HG03571 (cell line): ENCODE data around the gene C12orf43.

ENCODE experiments used
- ATAC-seq: cut with Tn5 transposase; IDR thresholded peaks from one replicate; pipeline ENCODE4 v1.9.1; 2021; ENCODE audit not compliant: unreplicated experiment

Gene C12orf43

DNA sequence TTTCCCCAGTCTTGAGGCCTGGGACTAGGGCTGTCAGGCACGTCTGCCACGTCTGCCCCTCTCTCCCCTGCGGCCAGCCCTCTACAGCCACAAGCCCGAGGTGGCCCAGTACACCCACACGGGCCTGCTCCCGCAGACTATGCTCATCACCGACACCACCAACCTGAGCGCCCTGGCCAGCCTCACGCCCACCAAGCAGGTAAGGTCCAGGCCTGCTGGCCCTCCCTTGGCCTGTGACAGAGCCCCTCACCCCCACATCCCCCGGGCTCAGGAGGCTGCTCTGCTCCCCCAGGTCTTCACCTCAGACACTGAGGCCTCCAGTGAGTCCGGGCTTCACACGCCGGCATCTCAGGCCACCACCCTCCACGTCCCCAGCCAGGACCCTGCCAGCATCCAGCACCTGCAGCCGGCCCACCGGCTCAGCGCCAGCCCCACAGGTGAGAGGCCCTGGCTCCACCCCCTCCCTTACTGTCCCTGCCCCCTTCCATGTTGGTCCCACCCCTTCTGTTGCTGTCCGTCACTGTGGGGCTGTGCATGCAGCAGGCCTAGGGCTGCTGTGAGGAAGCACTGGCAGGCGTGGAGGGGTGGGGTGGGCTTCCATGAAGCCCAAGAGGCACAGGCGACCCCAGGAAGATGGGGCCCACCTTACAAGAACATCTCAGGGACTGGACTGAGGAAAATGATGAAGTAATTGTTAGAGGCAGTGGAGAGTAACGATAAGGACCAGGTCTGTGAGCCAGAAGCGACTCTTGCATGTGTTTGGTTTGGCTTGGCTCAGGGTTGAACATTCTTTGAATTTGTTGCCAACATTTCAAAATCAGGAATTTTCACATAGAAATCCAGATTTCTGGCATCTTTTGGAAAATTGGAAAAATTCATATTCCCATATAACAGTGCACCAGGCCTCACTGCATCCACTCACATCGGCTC, 16.8 kb downstream of the C12orf43 start:
- no peak for ATAC-seq

DNA sequence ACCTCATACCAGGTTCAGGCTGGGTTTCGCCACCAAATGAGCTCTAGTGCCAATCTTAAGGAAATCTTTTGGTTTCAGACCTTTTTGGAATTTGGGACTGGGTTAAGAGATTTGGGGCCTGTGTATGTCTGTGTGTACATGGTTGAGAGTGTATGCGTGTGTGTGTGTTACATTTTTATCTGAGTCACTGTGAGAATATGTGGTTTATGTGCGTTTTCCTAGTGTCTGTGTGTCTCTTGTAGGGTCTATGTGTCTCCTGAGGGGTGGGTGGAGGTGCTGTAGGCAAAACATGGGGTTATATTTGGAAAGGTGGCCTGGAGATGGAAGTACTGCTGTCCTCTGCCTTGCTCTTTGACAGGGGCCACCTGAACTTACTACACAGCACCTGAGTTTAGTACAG, 17.9 kb downstream of the C12orf43 start:
- no peak for ATAC-seq

DNA sequence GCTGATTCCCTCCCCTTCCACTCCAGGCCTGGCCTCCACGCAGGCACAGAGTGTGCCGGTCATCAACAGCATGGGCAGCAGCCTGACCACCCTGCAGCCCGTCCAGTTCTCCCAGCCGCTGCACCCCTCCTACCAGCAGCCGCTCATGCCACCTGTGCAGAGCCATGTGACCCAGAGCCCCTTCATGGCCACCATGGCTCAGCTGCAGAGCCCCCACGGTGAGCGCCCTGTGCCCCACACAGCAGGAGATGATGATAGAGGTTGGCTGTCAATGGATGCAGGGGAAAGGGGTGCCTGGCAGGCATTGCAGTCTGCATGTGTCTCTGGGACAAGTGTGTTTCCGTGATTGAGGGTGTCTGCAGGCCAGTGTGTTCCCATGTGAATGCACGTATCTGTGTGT, 18.8 kb downstream of the C12orf43 start:
- no peak for ATAC-seq

DNA sequence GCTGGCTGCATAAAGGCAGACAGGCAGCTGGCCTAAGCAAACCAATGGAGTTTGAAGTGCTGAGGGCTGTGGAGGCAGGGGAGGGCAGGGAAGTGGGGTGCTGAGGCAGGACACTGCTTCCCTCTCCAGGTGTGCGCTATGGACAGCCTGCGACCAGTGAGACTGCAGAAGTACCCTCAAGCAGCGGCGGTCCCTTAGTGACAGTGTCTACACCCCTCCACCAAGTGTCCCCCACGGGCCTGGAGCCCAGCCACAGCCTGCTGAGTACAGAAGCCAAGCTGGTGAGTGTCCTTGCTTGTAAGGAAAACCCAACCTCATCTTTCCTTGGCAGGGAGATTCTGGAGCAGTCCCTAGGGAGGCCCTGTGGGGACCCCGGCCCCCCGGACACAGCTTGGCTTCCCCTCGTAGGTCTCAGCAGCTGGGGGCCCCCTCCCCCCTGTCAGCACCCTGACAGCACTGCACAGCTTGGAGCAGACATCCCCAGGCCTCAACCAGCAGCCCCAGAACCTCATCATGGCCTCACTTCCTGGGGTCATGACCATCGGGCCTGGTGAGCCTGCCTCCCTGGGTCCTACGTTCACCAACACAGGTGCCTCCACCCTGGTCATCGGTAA, 20.0 kb downstream of the C12orf43 start:
- no peak for ATAC-seq

DNA sequence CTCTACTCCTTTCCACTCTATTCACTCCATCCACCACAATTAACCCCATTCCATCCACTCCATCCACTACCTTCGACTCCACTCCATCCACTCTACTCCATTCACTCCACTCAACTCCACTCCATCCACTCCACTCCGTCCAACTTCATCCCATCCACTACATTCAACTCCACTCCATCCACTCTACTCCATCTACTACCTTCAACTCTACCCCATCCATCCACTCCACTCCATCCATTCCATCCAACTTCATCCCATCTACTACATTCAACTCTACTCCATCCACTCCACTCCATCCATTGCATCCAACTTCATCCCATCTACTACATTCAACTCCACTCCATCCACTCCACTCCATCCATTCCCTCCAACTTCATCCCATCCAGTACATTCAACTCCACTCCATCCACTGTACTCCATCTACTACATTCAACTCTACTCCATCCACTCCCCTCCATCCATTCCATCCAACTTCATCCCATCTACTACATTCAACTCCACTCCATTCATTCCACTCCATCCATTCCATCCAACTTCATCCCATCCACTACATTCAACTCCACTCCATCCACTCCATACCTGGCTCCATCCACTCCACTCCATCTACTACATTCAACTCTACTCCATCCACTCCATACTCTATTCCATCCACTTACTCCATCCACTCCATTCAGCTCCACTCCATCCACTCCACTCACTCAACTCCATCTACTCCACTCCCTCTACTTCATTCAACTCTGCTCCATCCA, 21.5 kb downstream of the C12orf43 start:
- ATAC-seq = no peak

DNA sequence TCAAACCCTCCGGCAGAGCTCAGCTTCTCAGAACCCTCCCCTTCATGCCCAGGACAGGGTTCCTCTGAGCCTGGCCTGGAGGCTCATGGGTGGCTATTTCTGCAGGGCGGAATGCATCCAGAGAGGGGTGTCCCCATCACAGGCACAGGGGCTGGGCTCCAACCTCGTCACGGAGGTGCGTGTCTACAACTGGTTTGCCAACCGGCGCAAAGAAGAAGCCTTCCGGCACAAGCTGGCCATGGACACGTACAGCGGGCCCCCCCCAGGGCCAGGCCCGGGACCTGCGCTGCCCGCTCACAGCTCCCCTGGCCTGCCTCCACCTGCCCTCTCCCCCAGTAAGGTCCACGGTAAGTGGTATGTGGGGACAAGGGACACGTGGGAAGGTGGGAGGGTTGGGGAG, 22.2 kb downstream of the C12orf43 start:
- no peak for ATAC-seq

DNA sequence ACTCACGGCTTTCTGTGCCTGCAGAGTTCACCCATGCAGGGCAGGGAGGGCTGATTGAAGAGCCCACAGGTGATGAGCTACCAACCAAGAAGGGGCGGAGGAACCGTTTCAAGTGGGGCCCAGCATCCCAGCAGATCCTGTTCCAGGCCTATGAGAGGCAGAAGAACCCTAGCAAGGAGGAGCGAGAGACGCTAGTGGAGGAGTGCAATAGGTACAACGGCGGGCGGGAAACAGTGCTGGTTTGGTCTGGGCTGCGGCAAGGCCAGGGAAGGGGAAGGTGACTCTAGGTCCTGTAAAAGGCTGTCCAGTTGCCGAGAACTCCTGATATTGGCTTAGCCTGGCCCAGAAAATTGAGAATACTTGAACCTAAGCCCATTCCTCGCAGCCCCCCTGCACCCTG, 22.8 kb downstream of the C12orf43 start:
- ATAC-seq = no peak

DNA sequence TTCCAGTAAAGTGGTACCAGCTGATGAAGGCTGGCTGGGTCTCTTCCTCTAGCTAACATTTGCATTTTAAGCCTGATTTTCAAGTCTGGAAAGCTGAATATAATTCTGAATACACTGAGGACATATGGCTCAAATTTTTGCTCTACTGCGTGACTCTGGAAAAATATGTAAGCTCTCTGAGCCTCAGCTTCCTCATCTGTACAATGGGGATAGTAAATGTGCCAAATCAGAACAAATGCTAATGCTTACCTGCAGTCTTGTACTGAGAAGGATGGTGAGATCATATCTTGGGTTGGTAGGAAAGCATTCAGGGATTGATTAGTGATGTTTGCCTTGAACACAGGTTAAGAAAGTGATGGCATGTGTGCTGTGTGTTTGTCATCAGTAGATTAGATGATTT, 23.3 kb downstream of the C12orf43 start:
- no peak for ATAC-seq

DNA sequence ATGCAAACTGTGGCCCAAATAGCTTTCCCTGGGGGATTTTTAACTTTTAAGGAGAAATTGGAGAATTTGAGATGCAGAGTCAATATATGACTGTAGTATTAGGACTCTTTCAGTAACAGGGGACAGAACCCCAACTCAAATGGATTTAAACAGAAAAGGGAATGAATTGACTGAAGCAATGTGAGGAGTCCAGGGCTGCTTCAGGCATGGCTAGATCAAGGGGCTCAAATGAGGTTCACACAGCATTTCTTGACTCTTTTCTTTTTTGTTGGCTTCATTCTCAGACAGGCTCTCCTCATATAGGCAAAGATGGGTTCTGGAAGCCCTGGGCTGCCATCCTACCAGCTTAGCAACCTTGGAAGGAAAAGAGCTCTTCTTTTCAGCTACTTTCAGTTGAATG, 24.3 kb downstream of the C12orf43 start:
- no peak for ATAC-seq

DNA sequence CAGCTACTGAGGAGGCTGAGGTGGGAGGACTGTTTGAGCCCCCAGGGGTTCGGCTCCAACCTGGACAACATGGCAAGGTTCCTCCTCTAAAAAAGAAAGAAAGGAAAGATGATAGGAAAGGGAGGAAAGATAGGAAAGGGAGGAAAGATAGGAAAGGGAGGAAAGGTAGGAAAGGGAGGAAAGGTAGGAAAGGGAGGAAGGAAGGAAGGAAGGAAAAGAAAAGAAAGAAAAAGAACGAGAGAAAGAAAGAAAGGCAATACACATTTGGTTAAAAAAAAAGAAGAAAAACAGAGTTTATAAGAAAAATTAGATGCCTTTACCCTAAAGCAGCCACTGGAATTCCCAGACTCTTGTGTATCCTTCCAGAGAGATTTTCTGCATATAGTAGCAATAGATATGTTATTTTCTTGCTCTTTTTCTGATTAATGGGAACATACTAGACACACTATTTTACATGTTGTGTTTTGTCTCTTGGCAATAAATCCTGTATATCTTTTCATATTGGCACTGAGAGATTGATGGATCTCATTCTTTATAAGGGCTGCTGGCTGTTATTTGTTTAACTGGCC, 25.7 kb downstream of the C12orf43 start:
- no peak for ATAC-seq

DNA sequence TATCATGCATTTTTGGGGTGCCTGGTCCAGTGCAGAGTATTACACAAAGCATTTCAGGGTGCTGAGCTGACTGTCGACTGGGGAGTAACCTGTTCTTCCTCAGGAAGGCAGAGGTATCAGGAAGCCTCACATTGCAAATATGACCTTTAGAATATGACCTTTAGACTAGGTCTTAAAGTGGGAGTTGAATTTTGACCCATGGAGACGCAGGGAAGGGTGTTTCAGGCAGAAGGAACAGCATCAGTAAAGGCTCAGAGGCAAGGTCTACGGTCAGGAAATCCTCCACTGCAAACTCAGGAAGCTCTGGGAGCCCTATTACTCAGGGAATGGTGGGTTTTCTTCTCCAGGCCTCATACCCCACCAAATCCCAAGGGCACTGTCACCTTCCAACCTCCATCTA, 26.6 kb downstream of the C12orf43 start:
- ATAC-seq = no peak

DNA sequence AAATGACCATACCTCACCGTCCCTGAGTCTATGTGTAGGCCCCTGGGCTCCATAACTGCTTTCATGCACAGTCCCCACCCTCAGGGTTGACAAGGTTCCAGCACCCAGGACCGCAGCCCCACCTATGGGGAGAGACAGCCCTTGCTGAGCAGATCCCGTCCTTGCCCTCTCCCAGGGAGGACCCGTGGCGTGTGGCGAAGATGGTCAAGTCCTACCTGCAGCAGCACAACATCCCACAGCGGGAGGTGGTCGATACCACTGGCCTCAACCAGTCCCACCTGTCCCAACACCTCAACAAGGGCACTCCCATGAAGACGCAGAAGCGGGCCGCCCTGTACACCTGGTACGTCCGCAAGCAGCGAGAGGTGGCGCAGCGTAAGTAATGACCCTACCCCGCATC, 27.6 kb downstream of the C12orf43 start:
- ATAC-seq = no peak

DNA sequence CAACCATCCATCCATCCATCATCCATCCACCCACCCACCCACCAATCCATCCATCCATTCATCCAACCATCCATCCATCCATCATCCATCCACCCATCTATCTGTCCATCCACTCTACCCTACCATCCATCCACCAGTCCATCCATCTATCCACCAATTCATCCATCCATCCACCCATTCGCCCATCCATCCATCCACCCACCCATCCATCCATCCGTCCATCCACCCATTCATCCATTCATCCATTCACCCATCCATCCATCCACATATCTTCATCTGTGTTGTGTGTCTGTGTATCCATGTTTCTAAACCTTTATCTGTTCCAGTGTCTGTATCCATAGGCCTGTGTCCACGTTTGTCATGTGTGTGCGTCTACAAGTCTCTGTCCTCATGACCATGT, 28.1 kb downstream of the C12orf43 start:
- ATAC-seq = no peak

DNA sequence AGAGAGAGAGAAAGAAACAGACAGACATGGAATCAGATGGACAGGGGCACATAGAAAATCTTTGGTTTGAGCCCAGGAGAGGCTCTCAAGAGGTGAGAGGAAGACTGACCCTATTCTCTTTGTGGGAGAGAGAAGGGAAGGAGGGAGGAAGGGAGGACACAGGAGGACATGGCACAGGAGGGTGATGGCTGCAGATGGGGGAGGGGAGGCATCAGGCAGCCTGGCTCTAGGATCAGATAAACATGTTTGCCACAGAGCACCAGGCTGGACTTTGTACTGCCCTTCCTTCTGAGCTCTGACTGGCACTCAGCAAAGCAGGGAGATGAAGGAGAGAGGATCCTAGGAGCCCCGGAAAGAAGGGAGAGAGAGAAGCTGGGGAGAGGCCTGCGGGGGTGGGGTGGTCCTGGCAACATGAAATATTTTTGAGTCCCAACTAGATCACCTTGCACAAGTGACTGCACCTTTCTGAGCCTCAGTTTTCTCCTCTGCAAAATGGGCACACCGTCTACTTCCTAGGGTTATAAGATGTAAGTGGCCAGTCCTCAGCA, 31.9 kb downstream of the C12orf43 start:
- no peak for ATAC-seq

DNA sequence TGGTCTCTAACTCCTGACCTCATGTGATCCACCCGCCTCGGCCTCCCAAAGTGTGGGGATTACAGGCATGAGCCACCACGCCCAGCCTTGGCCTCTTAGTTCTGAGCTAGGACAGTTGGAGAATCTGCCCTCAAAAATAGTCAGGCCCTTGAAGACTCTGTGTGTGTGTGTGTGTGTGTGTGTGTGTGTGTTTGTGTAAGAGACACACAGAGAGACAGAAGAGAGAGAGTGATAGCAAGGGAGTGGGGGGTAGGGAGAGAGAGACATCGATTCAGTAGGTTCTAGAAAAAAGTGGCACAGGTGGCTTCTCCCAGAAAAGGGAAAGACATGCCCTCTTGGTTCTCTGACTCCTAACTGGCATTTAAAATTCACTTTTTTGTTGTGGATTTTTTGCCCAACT, 32.5 kb downstream of the C12orf43 start:
- ATAC-seq = no peak

DNA sequence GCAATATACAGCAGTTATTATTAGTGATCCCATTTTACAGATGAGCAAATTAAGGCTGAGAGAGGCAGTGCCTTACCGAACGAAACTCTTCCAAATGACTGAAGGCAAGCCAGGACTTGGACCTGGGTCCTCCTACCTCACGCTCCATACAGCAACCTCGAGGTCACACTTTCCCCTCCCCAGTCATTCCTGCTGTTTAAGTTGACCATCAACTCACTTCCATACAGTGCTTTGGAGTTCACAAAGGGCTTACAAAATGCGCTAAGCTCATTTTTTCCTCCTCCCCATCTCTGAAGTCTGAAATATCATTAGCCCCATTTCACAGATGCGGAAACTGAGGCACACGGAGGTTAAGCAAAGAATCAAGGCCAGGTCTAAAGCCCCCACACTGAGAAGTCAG, 33.6 kb downstream of the C12orf43 start:
- ATAC-seq = no peak

DNA sequence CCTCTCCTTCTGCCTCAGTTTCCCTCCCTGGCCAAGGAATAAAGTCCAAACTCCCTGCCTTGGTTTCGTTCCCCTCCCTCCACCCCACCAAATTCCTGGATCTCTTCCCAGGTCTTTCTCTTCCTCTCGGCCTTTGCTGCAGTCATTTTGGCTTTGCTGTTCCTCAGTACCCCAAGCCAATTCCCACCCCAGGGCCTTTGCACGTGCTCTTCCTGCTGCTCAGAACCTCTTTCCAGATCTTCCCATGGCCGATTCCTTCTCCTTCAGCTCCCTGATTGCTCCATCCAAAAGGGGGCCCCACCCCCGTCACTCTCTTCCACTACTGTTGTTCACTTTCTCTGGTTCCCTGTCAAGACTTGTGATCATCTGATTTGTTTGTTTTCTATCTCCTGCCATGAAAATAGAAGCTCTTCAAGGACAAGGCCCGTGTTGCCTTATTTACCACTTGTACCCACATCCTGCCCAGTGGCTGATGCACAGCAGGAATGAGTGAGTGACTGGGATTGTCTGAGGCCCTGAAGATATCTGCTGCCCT, 34.8 kb downstream of the C12orf43 start:
- ATAC-seq = no peak

DNA sequence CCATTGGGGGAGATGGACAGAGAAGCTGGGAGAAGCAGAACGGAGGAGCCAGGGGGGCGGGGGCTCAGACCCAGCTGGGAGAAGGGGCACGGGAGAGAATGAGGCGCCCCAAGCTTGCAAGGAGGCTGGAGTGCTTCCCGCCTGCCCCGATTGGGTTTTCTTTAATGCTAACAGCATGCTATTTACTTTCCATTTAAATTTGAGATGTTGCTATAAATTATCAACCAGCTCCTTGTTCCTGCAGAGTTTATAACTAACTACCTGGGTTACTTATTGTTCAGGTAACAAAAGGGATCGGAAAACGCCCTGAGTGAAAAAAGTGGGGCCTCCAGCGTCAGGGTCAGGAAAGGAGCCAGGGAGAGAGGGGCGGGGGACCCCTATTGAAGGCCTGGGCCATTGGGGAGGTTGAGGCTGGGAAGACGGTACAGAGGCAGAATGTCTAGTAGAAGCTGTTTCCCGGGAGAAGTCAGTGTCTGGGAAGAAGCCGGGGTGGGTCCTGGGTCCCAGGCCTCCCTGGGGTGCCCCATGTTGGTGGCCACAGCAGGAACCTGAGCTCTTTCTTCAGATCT, 35.4 kb downstream of the C12orf43 start:
- no peak for ATAC-seq

DNA sequence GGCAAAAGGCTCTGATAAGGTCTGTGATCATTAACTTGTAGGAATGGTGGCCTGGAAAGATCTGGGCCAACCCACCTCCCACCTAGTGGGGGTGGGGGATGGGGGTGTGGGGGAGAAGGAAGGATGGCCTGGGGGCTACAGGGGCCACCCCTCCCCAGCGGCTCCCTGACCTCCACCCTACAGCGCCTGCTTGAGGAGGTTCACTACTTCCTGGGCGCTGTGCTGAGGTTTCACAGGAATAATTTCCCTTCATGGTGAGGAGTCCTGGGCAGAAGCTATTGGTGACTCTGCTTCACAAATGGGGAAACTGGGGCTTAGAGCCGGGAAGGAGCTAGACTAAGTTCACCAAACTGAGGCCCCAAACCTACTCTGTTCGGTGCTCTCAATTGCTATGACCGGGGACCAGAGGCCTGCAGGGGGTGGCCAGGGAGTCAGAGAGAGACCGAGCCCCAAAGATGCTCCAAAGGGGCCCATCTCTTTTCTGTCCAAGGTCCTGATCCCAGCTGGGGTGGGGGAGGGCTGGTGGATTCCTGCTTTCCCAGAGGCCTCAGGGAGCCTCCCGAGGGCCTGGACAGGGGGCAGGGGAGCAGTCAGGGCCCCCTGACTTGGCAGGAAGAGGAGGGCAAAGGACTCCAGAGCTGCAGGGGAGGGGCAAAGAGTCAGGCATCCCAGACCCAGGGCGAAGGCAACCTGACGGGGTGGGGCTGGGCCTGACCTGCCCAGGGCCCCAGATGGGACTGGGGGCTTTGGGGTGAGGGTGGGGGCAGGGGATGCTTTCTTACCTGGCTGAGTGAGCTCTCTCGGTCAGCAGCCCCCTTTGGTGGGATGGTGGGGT, 36.2 kb downstream of the C12orf43 start:
- no peak for ATAC-seq
